ENCODE data around the gene KRT74.

The KRT74 gene

DNA sequence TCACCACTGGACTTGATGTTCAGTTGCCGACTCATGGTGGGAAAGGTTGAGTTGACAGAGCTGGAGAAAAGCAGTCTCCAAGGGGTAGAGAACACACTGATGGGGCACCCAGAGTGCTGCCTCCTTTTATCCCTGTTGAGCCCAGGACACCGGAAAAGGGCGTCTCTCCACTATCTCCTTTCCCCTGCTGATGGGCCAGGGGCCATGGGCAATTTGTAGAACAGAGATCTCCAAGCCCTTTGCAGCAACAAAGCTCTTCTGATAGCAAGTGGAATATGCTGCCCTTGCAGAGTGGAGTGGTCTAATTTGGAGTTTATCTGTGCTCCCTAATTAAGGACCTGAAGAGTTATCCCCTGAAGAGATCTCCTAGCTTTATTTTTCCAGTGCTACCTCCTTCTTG is at the start of gene KRT74:
Gene KRT74 (minus strand): TSS at position 101 of the 400 bp plus-strand sequence. CDS start 66 bp downstream, at position 35.
- no peak for DNase-seq (ENCODE audit: low read depth)

DNA sequence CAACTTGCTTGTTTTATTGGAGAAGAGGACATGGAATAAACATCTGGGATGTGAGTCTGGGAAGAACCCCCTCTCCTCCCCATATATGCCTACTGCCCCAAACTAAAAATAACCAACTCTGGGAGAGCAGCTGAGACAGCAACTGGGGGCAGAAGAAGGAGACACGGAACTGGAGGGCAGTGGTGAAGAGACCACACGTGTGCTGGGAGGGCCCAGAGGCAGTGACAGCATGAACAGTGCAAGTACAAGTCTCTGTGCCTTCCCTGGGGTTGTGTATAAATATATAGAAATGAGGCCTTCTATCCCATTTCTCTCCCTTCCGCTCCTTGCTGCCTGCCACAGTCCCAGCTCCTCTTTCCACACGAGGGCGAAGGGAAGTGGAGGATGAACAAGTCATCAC is 48.7 kb upstream of the KRT74 start:
- DNase-seq (ENCODE audit: low read depth): no peak

DNA sequence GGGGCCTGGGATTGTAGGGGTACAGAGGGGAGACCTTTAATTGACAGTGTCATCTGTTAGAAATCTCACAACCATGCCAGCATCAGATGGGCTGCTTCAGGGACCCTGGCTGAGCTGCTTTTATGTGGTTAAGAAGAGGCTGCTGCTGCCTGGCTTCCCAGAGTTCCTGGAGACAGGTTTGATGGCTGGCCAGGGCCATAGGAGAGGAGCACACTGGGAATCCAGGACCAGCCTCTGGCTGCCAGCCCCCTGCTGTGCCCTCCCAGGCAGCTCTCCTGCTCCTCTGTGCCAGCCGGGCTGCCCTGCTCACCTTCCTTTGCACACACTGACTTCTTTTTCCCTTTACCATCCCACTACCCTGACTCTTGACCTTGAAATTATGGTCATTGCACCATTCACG is 45.2 kb upstream of the KRT74 start:
- DNase-seq (ENCODE audit: low read depth): no peak

DNA sequence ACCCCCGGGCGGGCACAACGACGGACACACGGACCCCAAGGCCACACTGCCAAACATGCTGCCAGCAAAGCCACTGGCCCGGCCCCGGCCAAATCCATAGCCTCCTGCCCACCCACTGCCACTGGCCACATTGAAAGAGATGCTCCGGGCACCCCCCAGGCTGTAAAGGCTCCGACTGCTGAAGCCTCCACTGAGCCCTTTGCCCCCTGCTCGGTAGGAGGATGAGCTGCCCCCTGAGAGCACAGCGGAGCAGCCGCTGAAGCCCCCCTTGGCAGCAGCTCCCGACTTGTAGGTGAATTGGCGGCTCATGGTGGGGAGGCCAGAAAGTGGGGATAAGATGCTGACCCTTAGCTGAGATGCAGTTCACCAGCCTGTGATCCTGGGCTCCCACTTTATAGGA is 44.6 kb upstream of the KRT74 start, which contains the start of gene KRT73:
Gene KRT73 (minus strand): TSS at position 344 of the 400 bp plus-strand sequence. CDS start 35 bp downstream, at position 309.
- DNase-seq (ENCODE audit: low read depth): no peak

DNA sequence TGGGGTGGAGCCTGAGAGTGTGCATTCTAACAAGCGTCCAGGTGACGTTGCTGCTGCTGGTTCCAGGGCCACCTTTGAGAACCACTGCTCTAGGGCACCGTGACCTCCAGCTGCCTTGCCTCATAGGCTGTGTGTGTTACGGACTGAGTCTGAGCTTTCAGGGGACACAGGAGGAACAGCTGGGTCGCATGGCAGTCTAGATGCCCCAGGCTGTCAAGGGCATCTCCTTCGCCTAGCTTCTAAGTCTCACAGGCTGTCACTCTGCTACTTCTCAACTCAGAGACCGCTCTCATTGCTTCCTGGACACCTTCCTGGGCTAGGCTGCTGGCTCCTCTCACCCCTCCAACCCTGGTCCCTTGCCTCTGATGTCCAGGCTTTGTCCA is 43.8 kb upstream of the KRT74 start:
- DNase-seq (ENCODE audit: low read depth): no peak

DNA sequence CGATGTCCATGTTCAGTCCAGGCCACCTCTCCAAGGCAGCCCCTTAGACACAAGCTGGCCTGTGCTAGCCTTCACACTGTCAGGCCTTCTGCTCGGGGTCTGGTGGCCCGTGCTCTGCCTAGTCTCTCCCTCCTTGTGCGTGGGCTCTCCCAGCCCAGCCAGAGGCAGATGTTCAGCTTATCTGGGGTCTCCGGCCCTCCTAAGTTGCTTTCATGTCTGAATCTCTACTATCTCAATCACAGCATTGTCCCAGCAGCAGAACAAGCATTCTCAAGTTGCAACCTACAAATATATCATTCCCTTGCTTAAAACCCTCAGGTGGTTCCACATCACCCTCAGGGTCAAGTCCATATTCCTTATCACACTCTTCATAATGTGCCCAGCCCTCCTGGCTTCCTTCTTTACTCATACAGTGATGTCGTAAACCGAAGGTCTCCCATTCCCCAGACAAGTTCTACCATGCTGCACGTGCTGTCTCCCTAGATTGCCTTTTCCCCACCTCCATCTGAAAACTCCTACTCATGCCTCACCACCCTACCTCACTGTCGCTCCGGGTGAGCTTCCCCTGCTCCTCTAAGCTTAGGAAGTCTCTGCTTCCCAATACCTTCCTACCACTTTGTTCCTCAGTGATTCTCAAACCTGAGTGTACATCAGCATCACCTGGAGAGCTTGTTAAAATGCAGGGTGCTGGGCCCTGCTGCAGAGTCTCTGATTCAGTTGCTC is 43.2 kb upstream of the KRT74 start:
- DNase-seq (ENCODE audit: low read depth): no peak

DNA sequence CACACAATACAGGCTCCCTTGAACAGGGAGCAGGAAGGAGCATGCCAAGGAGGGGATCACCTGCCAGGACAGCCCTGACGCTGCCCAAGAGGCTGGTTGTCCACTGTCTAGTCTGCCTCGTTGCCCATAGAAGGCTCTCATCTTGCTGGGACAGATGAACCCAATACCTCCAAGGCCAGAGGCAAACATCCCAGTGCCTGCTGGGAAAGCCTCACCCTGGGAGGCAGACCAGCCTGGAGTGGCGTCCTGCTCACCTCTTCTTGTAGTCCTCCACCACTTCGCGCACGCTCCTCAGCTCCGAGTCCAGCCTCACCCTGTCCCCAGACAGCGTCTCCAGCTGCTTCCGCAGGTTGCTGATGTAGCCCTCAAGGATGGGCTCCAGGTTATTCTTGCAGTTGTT is 42.3 kb upstream of the KRT74 start:
- DNase-seq (ENCODE audit: low read depth): no peak

DNA sequence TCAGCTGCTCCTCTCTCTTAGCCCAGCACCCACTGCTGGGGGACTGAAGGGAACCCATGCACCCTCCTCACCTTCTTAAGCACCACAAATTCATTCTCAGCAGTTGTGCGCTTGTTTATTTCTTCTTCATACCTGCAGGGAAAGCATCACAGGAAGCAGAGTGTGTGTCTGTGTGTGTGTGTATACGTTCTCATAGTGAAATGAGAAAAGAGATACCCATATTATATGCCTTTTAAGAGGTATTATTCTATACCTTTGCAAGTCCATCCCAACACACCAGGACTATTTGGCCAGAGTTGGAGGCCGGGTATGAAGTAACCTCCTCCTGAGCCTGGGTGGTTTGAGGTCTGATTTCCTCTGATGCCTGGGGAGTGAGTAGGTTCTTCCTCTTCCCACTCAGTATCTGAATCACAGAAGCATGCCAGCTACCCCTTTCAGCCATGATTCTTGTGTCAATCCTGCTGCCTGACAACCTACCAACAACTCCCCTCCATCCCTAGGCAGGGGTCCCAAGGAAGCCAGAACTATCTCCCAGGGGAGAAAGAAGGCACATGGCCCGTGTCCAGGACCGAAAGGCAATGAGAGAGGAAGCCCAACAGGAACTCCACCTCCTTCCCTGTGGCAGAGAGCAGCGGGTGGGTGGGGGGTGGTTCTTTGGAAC is 41.7 kb upstream of the KRT74 start:
- DNase-seq (ENCODE audit: low read depth): no peak

DNA sequence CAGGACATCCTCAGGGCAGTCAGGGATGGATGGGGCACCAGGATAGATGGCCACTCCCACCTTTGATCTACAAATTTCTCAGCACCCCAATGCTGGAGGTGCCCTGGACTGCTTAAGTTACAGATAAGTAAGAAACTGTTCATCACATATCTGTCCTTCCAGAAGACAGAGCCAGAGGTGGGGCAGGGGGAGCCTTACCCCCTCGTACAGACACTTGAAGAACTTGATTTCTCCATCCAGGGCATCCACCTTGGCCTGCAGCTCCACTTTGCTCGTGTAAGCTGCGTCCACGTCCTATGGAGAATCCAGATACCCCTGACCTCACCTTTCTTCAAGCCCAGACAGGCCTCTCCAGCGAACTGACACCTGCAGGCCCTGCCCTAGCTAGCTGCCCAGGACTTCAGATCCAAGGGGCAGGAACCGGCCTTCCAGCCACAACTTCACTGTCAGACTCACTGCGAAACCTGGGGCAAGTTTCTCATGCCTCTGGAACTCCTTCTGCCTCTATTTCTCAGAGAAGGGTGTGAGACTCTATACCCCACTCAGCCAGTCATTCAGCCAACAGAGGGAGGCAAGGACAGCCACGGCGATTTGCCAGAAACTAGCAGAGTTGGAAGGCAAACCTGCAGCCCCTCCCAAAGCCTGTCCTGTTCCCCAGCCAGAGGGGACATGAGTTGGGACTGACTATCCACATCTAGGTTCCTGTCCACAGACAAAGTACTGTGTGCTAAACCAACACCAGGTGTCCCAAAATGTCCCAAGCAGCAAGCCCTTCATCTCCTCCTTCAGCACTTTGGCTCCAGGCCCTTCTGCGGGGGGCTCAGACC is 41.0 kb upstream of the KRT74 start:
- DNase-seq (ENCODE audit: low read depth): no peak

DNA sequence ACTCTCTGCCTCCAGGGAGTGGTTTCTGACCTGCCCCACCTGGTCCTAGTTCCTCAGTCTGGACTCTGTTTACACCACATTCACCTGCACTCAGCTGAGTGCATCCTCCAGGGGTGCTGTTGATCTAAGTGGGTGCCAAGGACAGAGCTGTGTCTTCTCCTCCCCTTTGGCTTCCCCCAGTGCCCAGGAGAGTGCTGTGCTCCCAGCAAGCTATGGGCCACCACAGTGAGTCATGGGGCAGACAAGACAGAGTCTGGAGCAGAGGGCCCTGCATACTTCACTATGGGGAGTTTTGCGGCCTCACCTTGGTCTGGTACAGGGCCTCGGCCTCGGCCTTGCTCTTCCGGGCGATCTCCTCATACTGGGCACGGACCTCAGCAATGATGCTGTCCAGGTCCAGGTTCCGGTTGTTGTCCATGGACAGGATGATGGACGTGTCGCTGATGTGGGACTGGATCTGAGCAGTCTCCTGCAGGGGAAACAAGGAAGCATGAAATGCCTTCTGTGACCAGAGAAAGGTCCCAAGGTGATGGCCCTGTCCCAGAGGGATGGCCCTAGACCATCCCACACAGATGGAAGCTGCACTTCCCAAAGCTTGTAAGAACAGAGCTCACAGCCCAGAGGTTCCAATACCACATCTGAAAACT is 39.9 kb upstream of the KRT74 start:
- no peak for DNase-seq (ENCODE audit: low read depth)

DNA sequence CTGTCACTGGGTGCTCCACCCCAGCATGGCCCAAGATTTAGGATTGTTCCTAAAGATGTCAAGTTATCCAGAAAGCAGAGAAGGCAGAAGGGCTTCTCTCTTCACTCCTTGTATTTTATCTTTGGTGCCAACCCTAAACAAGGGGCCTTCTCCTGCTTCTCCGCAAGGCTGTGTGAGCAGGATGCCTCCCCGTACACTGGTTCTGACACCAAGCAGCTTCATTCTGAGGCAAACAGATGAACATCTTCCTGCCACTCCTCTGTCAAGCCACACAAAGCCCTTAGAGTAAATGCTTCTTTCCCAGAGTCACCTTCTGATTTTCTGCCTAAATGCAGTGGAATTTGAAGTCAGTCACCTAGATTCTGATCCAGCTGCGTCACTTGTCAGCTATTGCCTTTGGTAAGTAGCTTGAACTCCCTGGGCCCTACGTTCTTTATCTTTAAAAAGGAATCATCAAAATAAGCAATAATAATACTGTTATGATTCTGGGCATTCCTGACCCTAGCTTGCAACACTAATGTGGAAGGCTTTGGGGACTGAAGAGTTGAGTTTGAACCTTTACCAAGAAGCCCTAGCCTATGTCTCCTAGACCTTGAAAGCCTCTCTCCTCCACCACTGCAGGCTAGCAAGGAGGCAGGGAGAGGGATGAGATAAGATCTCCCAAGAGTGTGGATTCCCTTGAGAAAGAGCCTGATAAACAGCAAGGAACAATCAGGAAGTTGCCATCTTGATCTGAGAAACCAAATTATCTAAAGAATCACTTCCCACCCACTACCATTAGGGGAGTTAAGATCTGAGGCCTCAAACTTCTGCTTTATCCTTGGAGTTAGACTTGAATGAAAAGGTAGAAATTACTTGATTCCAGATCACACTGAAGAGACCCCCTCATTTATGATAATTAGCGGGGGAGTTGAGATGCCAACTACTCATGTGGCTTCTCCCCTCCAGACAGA is 39.1 kb upstream of the KRT74 start:
- DNase-seq (ENCODE audit: low read depth): no peak

DNA sequence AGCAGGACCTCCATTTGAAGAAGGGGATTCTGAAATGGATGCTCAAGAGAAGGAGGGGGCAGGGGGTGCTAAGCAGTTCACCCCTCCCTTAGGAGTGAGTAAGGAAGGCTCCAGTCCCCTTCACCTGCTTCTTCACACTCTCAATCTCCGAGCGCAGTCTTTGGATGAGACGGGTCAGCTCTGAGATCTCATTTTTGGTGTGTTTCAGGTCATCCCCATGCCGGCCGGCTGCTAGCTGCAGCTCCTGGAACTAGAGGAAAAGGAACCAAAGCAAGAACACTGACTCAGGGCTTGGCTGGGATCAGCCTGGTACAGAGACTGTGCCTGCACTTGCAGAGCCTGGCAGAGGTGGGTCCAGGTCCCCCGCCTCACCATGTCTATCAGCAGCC is 37.4 kb upstream of the KRT74 start:
- DNase-seq (ENCODE audit: low read depth): no peak

DNA sequence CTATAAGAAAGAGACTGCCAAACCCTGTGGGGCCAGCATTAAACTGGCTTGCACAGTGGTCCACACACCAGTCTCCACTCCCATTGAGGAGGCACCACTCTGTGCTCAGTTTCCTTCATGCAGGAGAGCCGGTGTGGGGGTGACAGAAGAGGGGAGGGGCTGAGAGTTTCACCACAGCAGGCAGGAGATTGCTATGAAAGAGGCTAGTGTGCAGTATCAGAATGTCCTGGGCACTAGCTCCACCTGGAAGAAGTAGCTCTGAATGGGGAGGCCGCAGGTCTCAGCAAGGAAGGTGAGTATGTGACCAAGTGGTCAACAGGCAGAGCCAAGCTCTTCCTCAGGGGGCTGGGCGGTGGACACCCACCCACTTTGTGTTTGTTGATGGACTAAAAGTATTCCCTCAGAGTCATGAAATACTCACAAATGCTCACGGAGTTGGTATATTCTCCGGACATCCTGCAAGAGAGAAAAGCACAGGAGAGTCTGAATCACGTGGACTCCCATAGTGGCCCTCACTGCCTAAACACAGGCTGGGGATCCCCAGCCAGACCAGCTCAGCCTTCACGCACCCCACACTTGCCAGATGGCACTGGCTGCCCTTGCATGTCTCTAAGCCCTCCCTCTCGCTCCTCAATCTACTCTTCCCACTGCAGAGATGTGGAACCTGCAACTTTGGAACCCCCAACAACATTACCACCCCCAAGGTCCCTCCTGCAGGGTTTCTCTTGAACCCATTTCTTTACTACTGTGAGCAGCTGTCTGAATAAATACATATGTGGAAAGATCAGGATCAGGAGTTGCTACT is 35.4 kb upstream of the KRT74 start:
- DNase-seq (ENCODE audit: low read depth): no peak

DNA sequence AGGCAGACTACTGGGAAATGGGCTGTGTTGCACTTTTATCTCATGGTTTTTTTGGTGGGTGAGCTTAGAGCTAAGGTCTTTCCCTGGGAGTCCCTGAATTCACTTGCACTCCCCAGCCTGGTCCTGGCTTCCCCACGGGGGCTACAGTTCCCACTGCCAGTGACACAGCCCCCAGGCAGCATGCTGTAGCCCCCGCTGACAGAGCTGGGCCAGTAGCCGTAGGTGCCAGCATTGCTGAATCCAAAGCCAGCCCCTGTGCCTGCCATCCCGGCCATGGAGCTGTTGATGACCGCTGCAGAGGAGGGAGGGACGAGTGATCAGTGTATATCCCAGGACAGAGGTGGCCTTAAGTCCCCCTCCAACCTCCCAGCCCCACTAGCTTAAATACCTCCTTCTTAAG is 34.5 kb upstream of the KRT74 start:
- no peak for DNase-seq (ENCODE audit: low read depth)

DNA sequence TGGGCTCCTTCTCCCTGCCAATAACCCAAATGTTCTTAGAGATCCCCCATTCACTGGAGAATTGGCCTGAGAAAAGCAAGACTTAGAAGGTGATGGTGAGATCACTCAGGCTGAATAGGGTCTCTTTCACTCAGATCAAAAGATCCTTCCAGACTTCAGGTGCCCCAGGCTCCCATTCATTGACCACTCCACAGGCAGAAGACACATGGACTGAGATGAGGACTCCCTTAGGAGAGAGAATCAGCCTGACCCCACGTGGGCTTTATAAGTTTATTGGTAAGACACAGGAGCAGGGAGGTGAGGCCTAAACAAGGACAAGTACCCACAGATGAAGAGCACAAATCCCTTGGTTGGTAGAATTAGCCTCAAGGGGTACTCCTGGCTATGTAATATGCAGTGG is 33.7 kb upstream of the KRT74 start:
- no peak for DNase-seq (ENCODE audit: low read depth)

DNA sequence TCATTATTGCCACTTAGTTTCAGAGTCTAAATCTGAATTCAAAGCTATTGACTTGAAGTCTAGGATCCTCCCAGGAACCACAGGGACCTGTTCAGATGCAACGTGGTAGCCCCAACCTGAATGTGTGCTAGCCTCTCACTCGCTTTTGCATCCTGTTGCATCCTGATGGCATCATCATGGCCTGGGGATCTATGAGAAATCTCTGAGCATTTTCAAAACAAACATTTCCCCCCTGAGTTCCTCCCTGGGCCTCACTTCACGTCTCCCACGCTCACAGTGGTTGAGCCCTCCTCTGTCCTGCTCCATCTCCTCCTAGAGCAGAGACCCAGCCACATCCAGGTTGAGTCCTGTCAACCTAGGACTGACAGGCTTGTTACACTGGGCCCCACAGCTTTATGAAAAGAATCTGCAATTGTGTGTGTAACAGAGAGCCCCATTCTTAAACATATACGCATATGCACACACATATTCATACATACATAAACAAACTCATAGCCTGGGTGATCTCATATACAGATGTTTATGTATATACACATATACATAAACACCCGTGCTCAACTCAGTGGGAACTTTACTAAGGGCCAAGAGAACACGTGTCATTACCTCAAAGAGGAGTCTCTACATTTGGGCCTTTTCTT is 33.1 kb upstream of the KRT74 start:
- DNase-seq (ENCODE audit: low read depth): no peak

DNA sequence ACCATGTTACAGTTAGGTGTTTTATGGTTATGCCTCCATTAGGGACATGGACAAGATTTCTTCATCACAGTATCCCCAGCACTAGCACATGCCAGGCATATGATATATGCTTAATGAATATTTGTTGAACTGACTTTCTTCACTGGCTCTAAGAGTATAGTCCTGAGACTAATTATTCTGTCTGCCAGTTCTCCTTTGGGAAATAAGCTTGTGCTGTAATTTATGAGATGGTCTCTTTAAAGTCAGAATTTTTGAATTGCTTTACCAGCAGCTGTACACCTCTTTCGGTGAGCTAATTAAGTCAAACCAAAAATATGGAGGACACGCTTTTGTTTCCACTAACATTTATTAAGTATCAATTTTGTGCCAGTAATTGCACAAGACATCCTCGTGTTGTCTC is 32.5 kb upstream of the KRT74 start:
- no peak for DNase-seq (ENCODE audit: low read depth)

DNA sequence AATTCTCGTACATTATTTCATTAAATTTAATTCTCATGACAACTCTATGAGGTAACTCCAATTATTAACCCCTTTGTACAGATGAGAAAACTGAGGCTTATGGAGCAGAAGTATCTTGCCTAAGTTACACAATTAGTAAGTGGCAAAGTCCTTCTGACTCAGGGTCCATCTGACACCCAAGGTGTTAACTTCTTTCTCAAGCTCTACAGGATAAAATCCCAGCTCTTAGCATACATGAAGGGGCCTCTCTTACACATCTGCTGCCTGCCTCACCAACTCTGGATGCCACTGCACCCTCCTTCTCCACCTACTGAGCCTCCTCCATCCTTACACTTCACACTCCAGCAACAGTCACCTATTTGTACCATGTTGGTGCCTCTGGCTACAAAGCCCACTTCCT is 31.9 kb upstream of the KRT74 start:
- DNase-seq (ENCODE audit: low read depth): no peak

DNA sequence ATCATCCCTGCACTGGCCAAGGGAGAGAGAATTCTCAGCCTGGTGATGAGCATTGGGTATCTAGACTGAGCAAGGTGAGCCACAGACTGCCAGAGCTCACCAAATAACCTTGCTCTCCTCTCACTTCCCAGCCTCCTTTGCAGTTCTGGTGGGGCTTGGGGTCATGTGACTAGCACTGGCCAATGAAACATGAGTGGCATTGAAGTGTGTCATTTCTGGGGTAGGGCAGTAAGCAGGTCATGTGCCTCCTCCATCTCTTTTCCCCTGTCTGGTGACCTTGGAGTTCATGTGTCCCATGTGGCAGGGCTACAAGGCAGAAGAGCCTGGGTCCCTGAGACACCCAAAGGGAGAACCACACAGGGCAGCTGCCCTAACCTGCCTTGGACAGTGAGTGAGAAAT is 31.2 kb upstream of the KRT74 start:
- DNase-seq (ENCODE audit: low read depth): no peak

DNA sequence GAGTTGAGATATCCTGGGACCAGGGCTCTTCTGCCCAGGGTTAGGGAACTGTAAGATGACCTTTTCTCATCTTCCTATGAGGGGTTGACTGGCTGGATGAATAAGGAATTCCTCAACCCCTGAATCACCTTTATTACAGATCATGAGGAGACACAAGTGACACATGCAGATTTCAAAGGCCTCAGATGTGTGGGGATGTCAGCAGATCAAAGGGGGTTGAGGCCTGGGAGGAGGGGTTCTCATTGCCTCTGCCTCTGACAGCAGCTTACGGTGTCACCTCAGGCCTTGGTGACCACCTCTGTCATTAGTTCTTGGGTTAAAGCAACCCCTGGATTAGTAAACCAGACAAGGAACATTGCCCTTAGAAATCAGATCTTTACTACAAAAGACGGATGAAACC is 29.7 kb upstream of the KRT74 start:
- DNase-seq (ENCODE audit: low read depth): no peak
